ENCODE data around the gene SERPINA5. TPM values are rescaled to one million over a fixed set of nuclear protein-coding genes. Genes with fewer than 3 reads are reported as not detected.

The SERPINA5 gene
- total RNA-seq, 4 donors from 2014 or later = 6.5 to 28.0 (median 10.2) TPM

- H3K27ac ChIP-seq = no peak overlapping the region
- WGBS, 2 donors = 91 to 92% methylated on average over 4 of the region's 4 CpGs
- TF ChIP-seq, protein P1, sequence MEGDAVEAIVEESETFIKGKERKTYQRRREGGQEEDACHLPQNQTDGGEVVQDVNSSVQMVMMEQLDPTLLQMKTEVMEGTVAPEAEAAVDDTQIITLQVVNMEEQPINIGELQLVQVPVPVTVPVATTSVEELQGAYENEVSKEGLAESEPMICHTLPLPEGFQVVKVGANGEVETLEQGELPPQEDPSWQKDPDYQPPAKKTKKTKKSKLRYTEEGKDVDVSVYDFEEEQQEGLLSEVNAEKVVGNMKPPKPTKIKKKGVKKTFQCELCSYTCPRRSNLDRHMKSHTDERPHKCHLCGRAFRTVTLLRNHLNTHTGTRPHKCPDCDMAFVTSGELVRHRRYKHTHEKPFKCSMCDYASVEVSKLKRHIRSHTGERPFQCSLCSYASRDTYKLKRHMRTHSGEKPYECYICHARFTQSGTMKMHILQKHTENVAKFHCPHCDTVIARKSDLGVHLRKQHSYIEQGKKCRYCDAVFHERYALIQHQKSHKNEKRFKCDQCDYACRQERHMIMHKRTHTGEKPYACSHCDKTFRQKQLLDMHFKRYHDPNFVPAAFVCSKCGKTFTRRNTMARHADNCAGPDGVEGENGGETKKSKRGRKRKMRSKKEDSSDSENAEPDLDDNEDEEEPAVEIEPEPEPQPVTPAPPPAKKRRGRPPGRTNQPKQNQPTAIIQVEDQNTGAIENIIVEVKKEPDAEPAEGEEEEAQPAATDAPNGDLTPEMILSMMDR (IDR thresholded peaks at IDR 0.05) = no peak
- TF ChIP-seq EP300 (IDR thresholded peaks at IDR 0.05) = no peak
- no peak for TF ChIP-seq POLR2A (IDR thresholded peaks at IDR 0.05)
These were observed 2.3 kb downstream of the SERPINA5 start for GRCh38 chr14:94583557-94583956.

DNA sequence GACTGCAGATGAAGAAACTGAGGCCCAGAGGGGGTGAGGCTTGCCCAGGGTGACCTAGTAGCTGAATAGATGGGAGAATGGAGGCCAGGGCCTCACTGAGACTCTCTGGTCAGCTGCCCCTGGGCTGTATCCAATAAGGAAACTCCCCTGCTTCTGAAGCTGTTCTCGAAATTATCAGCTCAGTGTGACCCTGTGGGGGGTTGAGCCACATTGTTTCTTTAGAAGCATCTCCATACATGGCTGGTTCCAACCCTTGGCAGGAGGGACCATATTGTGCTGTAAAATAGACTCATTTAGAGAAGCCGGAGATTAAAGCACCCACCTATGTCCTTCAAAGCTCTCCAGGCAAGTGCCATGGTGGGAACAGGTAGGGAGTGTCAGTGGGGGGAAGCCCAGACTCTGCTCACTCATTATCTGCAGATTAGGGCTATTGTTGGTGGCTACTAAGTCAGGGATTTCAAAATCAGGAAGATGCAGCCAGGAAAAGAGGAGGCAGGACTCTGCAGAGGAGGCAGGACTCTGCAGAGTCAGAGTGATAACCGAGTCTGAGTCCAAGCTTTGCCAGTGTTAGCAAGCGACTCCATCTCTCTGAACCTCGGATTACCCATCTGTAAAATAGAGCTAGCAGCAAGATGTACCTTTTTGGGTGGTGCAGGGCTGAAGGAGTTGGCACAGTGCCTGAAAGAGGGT, 3.5 kb downstream of the SERPINA5 start:
- H3K4me3 ChIP-seq = no peak overlapping the region
- H3K4me1 ChIP-seq = peaks cover 0 to 38% (median 14%) of the 10 kb centered on the region in 4 donors
- no peaks in the 10 kb centered on the region for H3K9me3 ChIP-seq
- H3K27ac ChIP-seq = no peak overlapping the region
- 78 to 84% methylated on average over 5 of the region's 5 CpGs for WGBS, 2 donors
- no peak for DNase-seq (ENCODE audit: low spot score in 2 of 2)
- TF ChIP-seq, protein P1 (IDR thresholded peaks at IDR 0.05) = no peak
- TF ChIP-seq POLR2A (IDR thresholded peaks at IDR 0.05) = no peak
- no peak for TF ChIP-seq EP300 (IDR thresholded peaks at IDR 0.05)
- no peaks in the 10 kb centered on the region for H3K27me3 ChIP-seq
- no peaks in the 10 kb centered on the region for H3K36me3 ChIP-seq

More at GRCh38 chr14:94583557-94583956, 2.3 kb downstream of the SERPINA5 start:
- H3K4me3 ChIP-seq = no peak overlapping the region
- H3K27me3 ChIP-seq = no peaks in the 10 kb centered on the region
- DNase-seq (ENCODE audit: low spot score in 2 of 2) = no peak
- no peaks in the 10 kb centered on the region for H3K9me3 ChIP-seq
- H3K4me1 ChIP-seq = peaks cover 0 to 40% (median 14%) of the 10 kb centered on the region in 4 donors
- no peaks in the 10 kb centered on the region for H3K36me3 ChIP-seq

GRCh38 chr14:94586635-94587034, 5.4 kb downstream of the SERPINA5 start:
- Histone ChIP-seq H3K4me3 (no peak overlapping the region), H3K4me1 (peaks cover 0 to 21% (median 2%) of the 10 kb centered on the region in 4 donors), H3K9me3 (no peaks in the 10 kb centered on the region), H3K27ac (no peak overlapping the region), H3K27me3 (no peaks in the 10 kb centered on the region), H3K36me3 (peaks cover 0 to 11% (median 0%) of the 10 kb centered on the region in 3 donors)
- 69 to 97% methylated on average over 4 of the region's 4 CpGs for WGBS, 2 donors
- TF ChIP-seq EP300 (IDR thresholded peaks at IDR 0.05) = no peak
- no peak for TF ChIP-seq POLR2A (IDR thresholded peaks at IDR 0.05)
- TF ChIP-seq, protein P1 (IDR thresholded peaks at IDR 0.05) = no peak
- DNase-seq (ENCODE audit: low spot score in 2 of 2) = no peak

DNA sequence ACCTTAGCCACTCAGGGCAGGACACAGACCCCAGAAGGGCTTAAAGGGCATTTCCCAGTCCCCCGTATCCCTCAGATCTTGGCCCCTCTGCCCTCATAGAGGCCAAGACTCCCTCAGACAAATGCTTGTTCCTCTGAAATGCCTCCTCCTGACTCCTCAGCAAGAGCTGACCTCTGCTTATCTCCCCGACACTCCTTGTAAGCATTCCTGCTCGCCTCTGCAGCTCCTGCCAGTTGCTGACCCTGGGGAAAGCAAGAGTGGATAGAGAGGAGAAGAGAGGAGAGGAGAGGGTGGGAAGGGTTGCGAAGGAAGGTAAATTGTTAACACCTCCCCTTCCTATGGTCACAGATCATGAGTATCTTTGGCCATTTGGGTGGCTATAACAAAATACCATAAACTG, 7.1 kb downstream of the SERPINA5 start:
- H3K36me3 ChIP-seq = peaks cover 0 to 11% (median 0%) of the 10 kb centered on the region in 3 donors
- TF ChIP-seq EP300 (IDR thresholded peaks at IDR 0.05) (no peak), POLR2A (IDR thresholded peaks at IDR 0.05) (no peak)
- TF ChIP-seq, protein P1 (IDR thresholded peaks at IDR 0.05) = no peak
- H3K4me3 ChIP-seq = no peak overlapping the region
- H3K27ac ChIP-seq = no peak overlapping the region
- 77 to 82% methylated on average over 4 of the region's 4 CpGs for WGBS, 2 donors
- no peak for DNase-seq (ENCODE audit: low spot score in 2 of 2)
- no peaks in the 10 kb centered on the region for H3K27me3 ChIP-seq
- H3K9me3 ChIP-seq = no peaks in the 10 kb centered on the region
- H3K4me1 ChIP-seq = peaks cover 0 to 8% (median 0%) of the 10 kb centered on the region in 4 donors

DNA sequence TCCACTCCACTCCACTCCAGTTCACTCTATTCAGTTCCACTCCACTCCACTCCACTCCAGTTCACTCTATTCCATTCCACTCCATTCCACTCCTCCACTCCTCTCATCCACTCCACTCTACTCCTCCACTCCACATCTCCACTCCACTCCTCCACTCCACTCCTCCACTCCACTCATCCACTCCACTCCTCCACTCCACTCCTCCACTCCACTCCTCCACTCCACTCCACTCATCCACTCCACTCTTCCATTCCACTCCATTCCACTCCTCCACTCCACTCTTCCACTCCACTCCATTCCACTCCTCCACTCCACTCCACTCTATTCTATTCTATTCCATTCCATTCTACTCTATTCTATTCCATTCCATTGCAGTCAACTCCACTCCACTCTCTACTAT, 9.8 kb downstream of the SERPINA5 start:
- TF ChIP-seq, protein P1 (IDR thresholded peaks at IDR 0.05) = no peak
- TF ChIP-seq EP300 (IDR thresholded peaks at IDR 0.05) (no peak), POLR2A (IDR thresholded peaks at IDR 0.05) (no peak)
- DNase-seq (ENCODE audit: low spot score in 2 of 2) = no peak
- H3K4me3 ChIP-seq = no peak overlapping the region
- H3K27me3 ChIP-seq = no peaks in the 10 kb centered on the region
- no peaks in the 10 kb centered on the region for H3K9me3 ChIP-seq
- peaks cover 0 to 11% (median 0%) of the 10 kb centered on the region in 3 donors for H3K36me3 ChIP-seq
- peaks cover 0 to 3% (median 0%) of the 10 kb centered on the region in 4 donors for H3K4me1 ChIP-seq
- no peak overlapping the region for H3K27ac ChIP-seq
